T-cell (primary cell): ENCODE data around the gene ZNF574. TPM values are rescaled to one million over a fixed set of nuclear protein-coding genes. Genes with fewer than 3 reads are reported as not detected.

Experiments used
- ATAC-seq, 4 experiments: fragments of 200-7000 bp in 3 of 4; fragments of 150-1000 bp in 1 of 4; cut with Tn5 transposase; replicated peaks in 1 of 4; 1 replicate in 3 of 4; 2 replicates in 1 of 4; pipeline ENCODE4 v1.10.0; 2021; ENCODE audit warnings: moderate library complexity in 3 of 4, mild to moderate bottlenecking in 2 of 4, moderate number of reproducible peaks in 1 of 4
- CTCF ChIA-PET, 2 donors: fragments of 300-600 bp; sonication (Branson Sonifier 250); formaldehyde crosslinking; loops; one replicate each; lab custom pipeline; 2022; ENCODE audit warnings: antibody characterized with exemption in 2 of 2; lab: Charles Lee
- POLR2A ChIA-PET, 2 donors: fragments of 300-600 bp; sonication (Branson Sonifier 250); formaldehyde crosslinking; loops; one replicate each; lab custom pipeline; 2022; ENCODE audit warnings: antibody characterized with exemption in 2 of 2; lab: Charles Lee
- DNase-seq, 35 experiments: peaks; one replicate each; pipeline versions ENCODE4 v3.0.0 to v3.0.0-alpha.2; 2013 to 2023
- H3K27ac ChIP-seq: one replicate; pipeline ENCODE4 v1.5.1; 2013; ENCODE audit warnings: low read length
- H3K27me3 ChIP-seq, 2 experiments: replicated peaks in 1 of 2; 1 replicate in 1 of 2; 2 replicates in 1 of 2; pipeline versions ENCODE4 v1.6.1 to v1.7.0; 2013; ENCODE audit warnings: low read length in 1 of 2, mixed read lengths in 1 of 2; ENCODE audit not compliant: control insufficient read depth in 2 of 2, insufficient read depth in 2 of 2; ENCODE audit errors: extremely low read depth in 1 of 2
- H3K36me3 ChIP-seq, 2 donors: 1 replicate in 1 of 2; 2 replicates in 1 of 2; pipeline versions ENCODE4 v1.6.1 to v1.7.0; 2013; ENCODE audit warnings: low read length in 1 of 2; ENCODE audit not compliant: control insufficient read depth in 2 of 2, insufficient read depth in 1 of 2; ENCODE audit errors: extremely low read depth in 1 of 2
- H3K4me1 ChIP-seq, 2 experiments: 1 replicate in 1 of 2; 2 replicates in 1 of 2; pipeline versions ENCODE4 v1.6.1 to v1.7.0; 2013; ENCODE audit warnings: low read length in 2 of 2, mixed read lengths in 1 of 2; ENCODE audit not compliant: insufficient read depth in 2 of 2, control insufficient read depth in 1 of 2; ENCODE audit errors: extremely low read depth in 1 of 2
- H3K4me3 ChIP-seq, 2 donors: 1 replicate in 1 of 2; 2 replicates in 1 of 2; pipeline versions ENCODE4 v1.5.1 to v1.7.0; 2013; ENCODE audit warnings: mild to moderate bottlenecking in 2 of 2, low read length in 1 of 2, moderate library complexity in 1 of 2; ENCODE audit not compliant: control insufficient read depth in 1 of 2; ENCODE audit errors: extremely low read depth in 1 of 2
- H3K9me3 ChIP-seq: 2 replicates; pipeline ENCODE4 v1.7.0; 2013
- H3K27ac Mint-ChIP-seq, 2 donors: one replicate each; pipeline ENCODE4 v1.8.0; 2020 to 2021; ENCODE audit warnings: mild to moderate bottlenecking in 2 of 2, mixed read lengths in 2 of 2
- H3K27me3 Mint-ChIP-seq, 2 donors: one replicate each; pipeline ENCODE4 v1.8.0; 2021 to 2022; ENCODE audit warnings: mixed read lengths in 2 of 2
- H3K36me3 Mint-ChIP-seq: one replicate; pipeline ENCODE4 v1.8.0; 2021; ENCODE audit warnings: mixed read lengths
- H3K4me1 Mint-ChIP-seq, 3 donors: one replicate each; pipeline ENCODE4 v1.8.0; 2020 to 2022; ENCODE audit warnings: mixed read lengths in 3 of 3, mild to moderate bottlenecking in 1 of 3
- H3K4me3 Mint-ChIP-seq, 3 donors: one replicate each; pipeline ENCODE4 v1.8.0; 2020 to 2022; ENCODE audit warnings: mild to moderate bottlenecking in 3 of 3, mixed read lengths in 3 of 3, moderate library complexity in 3 of 3
- H3K9me3 Mint-ChIP-seq, 3 donors: one replicate each; pipeline ENCODE4 v1.8.0; 2020 to 2022; ENCODE audit warnings: mixed read lengths in 3 of 3
- WGBS: methylation state at CpG from one replicate; pipeline ENCODE4 v1.1.5; 2013; ENCODE audit warnings: missing lambda C conversion rate; ENCODE audit not compliant: insufficient coverage; 5-methylcytosine and 5-hydroxymethylcytosine counted together
- total RNA-seq, 35 experiments: library from RNA in 6 of 35; stranded (reverse) in 6 of 35; fragments of 120-200 nt in 1 of 35; gene quantifications; one replicate each; pipeline versions ENCODE4 v1.2.1 to v1.2.4 and lab custom pipeline; 2013 to 2026

ZNF574 gene
- total RNA-seq, 5 donors from 2014 or later (not counting 1 experiment from before 2014, with no cell fraction given): 18.4 to 27.4 (median 26.6) TPM

DNA sequence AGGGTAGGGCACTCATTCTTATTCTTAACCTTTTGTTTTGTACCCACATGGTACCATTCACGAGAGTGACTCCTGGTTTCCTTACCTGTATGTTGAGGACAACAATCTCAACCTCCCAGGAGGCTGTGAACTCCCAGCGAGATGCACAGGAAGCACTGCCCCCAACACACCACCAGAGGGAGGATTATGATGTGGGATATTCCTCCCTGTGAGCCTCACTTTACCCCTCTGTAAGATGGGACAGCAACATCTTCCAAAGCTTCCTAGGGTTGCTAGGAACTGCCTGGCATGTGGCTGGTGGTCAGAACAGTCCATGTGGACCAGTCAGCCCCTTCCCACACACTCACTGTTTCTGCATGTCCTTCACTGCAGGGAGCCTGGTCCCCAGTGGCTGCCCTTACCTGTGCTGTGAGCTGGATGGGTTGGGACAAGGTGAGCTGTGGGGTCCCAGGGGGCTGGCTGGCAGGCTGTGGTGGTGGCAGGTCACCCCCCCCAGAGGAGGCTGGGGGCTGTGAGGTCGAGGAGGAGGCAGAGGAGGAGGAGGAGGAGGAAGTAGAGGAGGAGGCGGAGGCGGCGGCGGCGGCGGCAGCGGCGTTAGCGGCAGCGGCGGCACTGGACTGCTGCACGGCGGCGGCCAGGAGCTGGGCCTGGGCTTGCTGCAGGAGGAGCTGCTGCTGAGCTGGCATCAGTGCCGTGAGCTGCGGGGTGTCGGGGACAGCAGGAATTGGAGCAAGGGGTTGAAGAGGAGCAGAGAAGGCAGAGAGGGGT is 40.5 kb downstream of the ZNF574 start:
- Mint-ChIP-seq H3K4me3 (no peak overlapping the region), H3K4me1 (peaks cover 22 to 43% (median 27%) of the 10 kb centered on the region in 3 donors), H3K9me3 (no peaks in the 10 kb centered on the region), H3K27me3 (no peaks in the 10 kb centered on the region), H3K27ac (peak overlapping the region in 1 of 2 donors; percentile 39), H3K36me3 (peaks cover 31% of the 10 kb centered on the region)
- DNase-seq (no peak), ATAC-seq (no peak)
- no peak overlapping the region for H3K27ac ChIP-seq
- ChIA-PET POLR2A (no interaction called here), CTCF (no interaction called here)
- no peaks in the 10 kb centered on the region for H3K9me3 ChIP-seq
- H3K36me3 ChIP-seq: peaks cover 7 to 54% of the 10 kb centered on the region in 2 donors
- no peak overlapping the region for H3K4me3 ChIP-seq
- WGBS: 94% methylated on average over 18 of the region's 20 CpGs
- H3K27me3 ChIP-seq: no peaks in the 10 kb centered on the region
- peaks cover 3 to 8% of the 10 kb centered on the region in 2 experiments for H3K4me1 ChIP-seq

DNA sequence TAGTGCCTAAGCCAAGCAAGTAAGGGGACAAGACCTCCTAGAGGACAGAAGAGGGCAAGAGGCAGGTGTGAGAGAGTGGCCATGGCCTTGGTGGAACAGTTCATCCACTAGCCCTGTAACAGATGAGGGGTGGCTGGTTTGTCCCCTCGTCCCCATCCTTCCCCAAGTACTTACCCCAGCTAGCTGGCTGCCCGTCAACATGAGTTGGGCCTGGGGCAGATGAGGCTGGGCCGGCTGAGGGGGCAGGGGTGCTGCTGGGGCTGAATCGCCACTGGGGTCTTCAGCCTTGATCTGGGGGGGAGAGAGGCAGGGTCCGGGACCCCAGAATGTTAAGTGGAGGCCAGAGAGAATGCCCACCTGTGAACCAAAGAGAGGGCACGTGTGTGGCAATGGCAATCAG is 41.1 kb downstream of the ZNF574 start:
- DNase-seq: no peak
- H3K4me1 Mint-ChIP-seq: peaks cover 28 to 46% (median 29%) of the 10 kb centered on the region in 3 donors

DNA sequence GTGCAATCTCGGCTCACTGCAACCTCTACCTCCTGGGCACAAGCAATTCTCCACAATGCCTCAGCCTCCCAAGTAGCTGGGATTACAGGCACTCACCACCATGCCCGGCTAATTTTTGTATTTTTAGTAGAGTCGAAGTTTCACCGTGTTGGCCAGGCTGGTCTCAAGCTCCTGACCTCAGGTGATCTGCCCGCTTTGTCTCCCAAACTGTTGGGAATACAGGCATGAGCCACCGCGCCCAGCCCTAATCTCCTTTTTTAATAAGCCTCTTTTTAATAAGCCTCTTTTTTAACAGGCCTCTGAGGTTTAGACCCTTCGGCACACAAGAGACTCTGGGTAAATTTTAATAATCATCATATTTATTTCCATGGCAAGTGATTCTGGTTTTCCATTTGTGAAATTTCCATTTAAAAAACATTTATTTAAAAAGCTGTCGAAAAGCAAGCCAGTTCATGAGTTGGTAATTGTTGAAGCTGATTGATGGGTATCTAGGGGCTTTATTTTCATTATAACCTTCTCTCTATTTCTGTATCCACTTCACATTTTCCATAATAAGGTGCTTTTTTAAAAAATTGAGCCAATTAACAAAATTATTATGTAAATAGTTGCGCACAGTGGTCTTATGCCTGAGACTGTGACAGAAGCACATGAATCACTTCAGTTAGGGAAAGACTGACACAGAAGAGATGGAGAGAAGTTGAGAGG is 44.5 kb downstream of the ZNF574 start:
- Histone ChIP-seq H3K27ac (peak overlapping the region; percentile 94), H3K4me3 (no peak overlapping the region), H3K4me1 (peaks cover 26 to 44% of the 10 kb centered on the region in 2 experiments), H3K36me3 (peaks cover 5 to 30% of the 10 kb centered on the region in 2 donors), H3K9me3 (no peaks in the 10 kb centered on the region), H3K27me3 (no peaks in the 10 kb centered on the region)
- WGBS: 96% methylated on average over 4 of the region's 10 CpGs
- ATAC-seq: no peak
- Mint-ChIP-seq H3K9me3 (no peaks in the 10 kb centered on the region), H3K36me3 (peaks cover 28% of the 10 kb centered on the region), H3K27me3 (no peaks in the 10 kb centered on the region), H3K4me3 (peak overlapping the region; percentile 22 to 83 (median 77)), H3K27ac (peak overlapping the region; percentile 96 to 98), H3K4me1 (peaks cover 50 to 60% (median 57%) of the 10 kb centered on the region in 3 donors)
- DNase-seq: no peak
- ChIA-PET POLR2A (interaction anchor here in 1 of 2 donors (0.7 kb wide), 1 partner anchor 230 kb away, joined by 3 read pairs; no protein-coding TSS in a partner anchor), CTCF (interaction anchor here in 1 of 2 donors (0.6 kb wide), 1 partner anchor 312 kb away, joined by 3 read pairs; no protein-coding TSS in a partner anchor)

More for the DNA sequence above, 41.1 kb downstream of the ZNF574 start:
- Mint-ChIP-seq H3K27me3 (no peaks in the 10 kb centered on the region), H3K4me3 (no peak overlapping the region), H3K36me3 (peaks cover 30% of the 10 kb centered on the region), H3K9me3 (no peaks in the 10 kb centered on the region), H3K27ac (peak overlapping the region in 1 of 2 donors; percentile 39)
- Histone ChIP-seq H3K4me1 (peaks cover 8 to 14% of the 10 kb centered on the region in 2 experiments), H3K27ac (no peak overlapping the region), H3K36me3 (peaks cover 7 to 54% of the 10 kb centered on the region in 2 donors), H3K9me3 (no peaks in the 10 kb centered on the region), H3K4me3 (no peak overlapping the region), H3K27me3 (no peaks in the 10 kb centered on the region)
- CTCF ChIA-PET: no interaction called here
- POLR2A ChIA-PET: no interaction called here
- no peak for ATAC-seq
- WGBS: 89% methylated on average over 4 of the region's 6 CpGs

GRCh38 chr19:42121036-42121621 is 45.2 kb downstream of the ZNF574 start:
- H3K36me3 ChIP-seq: peaks cover 5 to 23% of the 10 kb centered on the region in 2 donors
- peaks cover 26 to 48% of the 10 kb centered on the region in 2 experiments for H3K4me1 ChIP-seq
- H3K27me3 ChIP-seq: no peaks in the 10 kb centered on the region
- ChIA-PET POLR2A (no interaction called here), CTCF (no interaction called here)
- DNase-seq: no peak
- H3K9me3 ChIP-seq: no peaks in the 10 kb centered on the region
- peak overlapping the region; percentile 94 for H3K27ac ChIP-seq
- ATAC-seq: peak in 1 of 4 experiments; percentile 6
- H3K27me3 Mint-ChIP-seq: no peaks in the 10 kb centered on the region
- H3K4me3 Mint-ChIP-seq: peak overlapping the region; percentile 71 to 83 (median 77)
- 84% methylated on average over 3 of the region's 5 CpGs for WGBS
- H3K9me3 Mint-ChIP-seq: no peaks in the 10 kb centered on the region
- H3K4me3 ChIP-seq: peak overlapping the region in 1 of 2 donors; percentile 32
- H3K36me3 Mint-ChIP-seq: peaks cover 22% of the 10 kb centered on the region
- H3K27ac Mint-ChIP-seq: peak overlapping the region; percentile 96 to 98
- H3K4me1 Mint-ChIP-seq: peaks cover 55 to 61% (median 60%) of the 10 kb centered on the region in 3 donors

DNA sequence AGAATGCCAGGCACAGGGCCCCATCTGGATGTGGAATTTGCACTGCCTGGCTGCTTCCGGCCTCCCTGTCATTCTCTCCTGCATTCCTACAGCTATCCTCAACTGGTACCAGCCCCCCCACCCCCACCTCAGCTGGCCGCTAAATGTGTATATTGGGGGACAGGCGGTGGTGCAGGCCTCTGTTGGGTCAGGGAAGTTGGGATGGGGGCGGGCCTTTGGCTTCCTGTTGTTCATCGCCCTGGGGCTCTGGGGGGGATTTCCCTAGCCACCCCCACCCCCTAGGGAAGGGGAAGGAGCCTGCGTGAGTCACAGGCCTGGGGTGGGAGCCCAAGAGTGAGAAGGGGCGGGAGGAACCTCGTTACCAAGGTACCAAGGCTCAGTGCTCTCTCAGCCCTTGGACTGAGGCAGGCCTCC is 45.7 kb downstream of the ZNF574 start:
- Histone ChIP-seq H3K4me1 (peaks cover 26 to 50% of the 10 kb centered on the region in 2 experiments), H3K27ac (peak overlapping the region; percentile 94), H3K27me3 (no peaks in the 10 kb centered on the region), H3K36me3 (peaks cover under 1 to 18% of the 10 kb centered on the region in 2 donors), H3K9me3 (no peaks in the 10 kb centered on the region), H3K4me3 (peak overlapping the region; percentile 27 to 32)
- peak; percentile 22 to 86 (median 65) for DNase-seq
- Mint-ChIP-seq H3K4me3 (peak overlapping the region; percentile 71 to 83 (median 77)), H3K36me3 (peaks cover 17% of the 10 kb centered on the region), H3K27me3 (no peaks in the 10 kb centered on the region), H3K9me3 (no peaks in the 10 kb centered on the region), H3K27ac (peak overlapping the region; percentile 96 to 98), H3K4me1 (peaks cover 60 to 65% (median 63%) of the 10 kb centered on the region in 3 donors)
- ChIA-PET POLR2A (no interaction called here), CTCF (no interaction called here)
- WGBS: 0% methylated on average over 1 of the region's 8 CpGs
- peak; percentile 81 to 93 (median 92) for ATAC-seq
